HEK293 (cell line): Measurements from ENCODE around the gene PPP1R14B.

Experiments used
- GLI4 ChIP-seq: fragments of 450-650 bp; formaldehyde crosslinking; IDR thresholded peaks from 2 replicates; pipeline ENCODE4 v1.5.1; 2016; ENCODE audit warnings: missing biosample characterization, missing genetic modification characterization
- GLIS1 ChIP-seq: fragments of 450-650 bp; formaldehyde crosslinking; IDR thresholded peaks from 2 replicates; pipeline ENCODE4 v1.5.1; 2016; ENCODE audit warnings: missing biosample characterization, missing genetic modification characterization
- HOXC10 ChIP-seq: sonication (generic); formaldehyde crosslinking; IDR thresholded peaks from 2 replicates; pipeline ENCODE4 v1.8.1; 2023; ENCODE audit warnings: mild to moderate bottlenecking, missing genetic modification reagents
- HOXD13 ChIP-seq: sonication (generic); formaldehyde crosslinking; IDR thresholded peaks from 2 replicates; pipeline ENCODE4 v1.8.0; 2022; ENCODE audit warnings: missing genetic modification reagents, borderline replicate concordance
- KLF8 ChIP-seq: fragments of 450-650 bp; formaldehyde crosslinking; IDR thresholded peaks from 2 replicates; pipeline ENCODE4 v1.5.1; 2016; ENCODE audit warnings: missing biosample characterization, missing genetic modification characterization
- KLF9 ChIP-seq: fragments of 450-650 bp; formaldehyde crosslinking; IDR thresholded peaks from 2 replicates; pipeline ENCODE4 v1.5.1; 2016; ENCODE audit warnings: missing biosample characterization, missing genetic modification characterization, low read depth
- OSR2 ChIP-seq: fragments of 450-650 bp; formaldehyde crosslinking; IDR thresholded peaks from 2 replicates; pipeline ENCODE4 v1.5.1; 2016; ENCODE audit warnings: missing biosample characterization, missing genetic modification characterization
- PRDM10 ChIP-seq: fragments of 450-650 bp; formaldehyde crosslinking; IDR thresholded peaks from 2 replicates; pipeline ENCODE4 v1.5.1; 2016; ENCODE audit warnings: missing biosample characterization, missing genetic modification characterization
- SP3 ChIP-seq: fragments of 450-650 bp; formaldehyde crosslinking; IDR thresholded peaks from 2 replicates; pipeline ENCODE4 v1.5.1; 2016; ENCODE audit warnings: missing biosample characterization, missing genetic modification characterization
- ZBTB17 ChIP-seq: fragments of 450-650 bp; formaldehyde crosslinking; IDR thresholded peaks from 2 replicates; pipeline ENCODE4 v1.5.1; 2016; ENCODE audit warnings: missing biosample characterization, missing genetic modification characterization
- ZBTB8A ChIP-seq: fragments of 450-650 bp; formaldehyde crosslinking; IDR thresholded peaks from 2 replicates; pipeline ENCODE4 v1.5.1; 2016; ENCODE audit warnings: missing biosample characterization, missing genetic modification characterization
- ZFP3 ChIP-seq: fragments of 450-650 bp; formaldehyde crosslinking; IDR thresholded peaks from 2 replicates; pipeline ENCODE4 v1.5.1; 2016; ENCODE audit warnings: low read depth, missing biosample characterization, missing genetic modification characterization
- ZNF2 ChIP-seq: fragments of 450-650 bp; formaldehyde crosslinking; IDR thresholded peaks from 2 replicates; pipeline ENCODE4 v1.5.1; 2016; ENCODE audit warnings: missing biosample characterization, missing genetic modification characterization
- ZNF211 ChIP-seq: fragments of 450-650 bp; formaldehyde crosslinking; IDR thresholded peaks from 2 replicates; pipeline ENCODE4 v1.5.1; 2016; ENCODE audit warnings: low read depth, missing biosample characterization, missing genetic modification characterization
- ZNF266 ChIP-seq: fragments of 450-650 bp; formaldehyde crosslinking; IDR thresholded peaks from 2 replicates; pipeline ENCODE4 v1.5.1; 2016; ENCODE audit warnings: missing biosample characterization, missing genetic modification characterization, low read depth
- ZNF366 ChIP-seq: fragments of 450-650 bp; formaldehyde crosslinking; conservative IDR thresholded peaks from 2 replicates; pipeline ENCODE4 v1.5.1; 2016; ENCODE audit warnings: missing biosample characterization, missing genetic modification characterization
- ZNF416 ChIP-seq: fragments of 450-650 bp; formaldehyde crosslinking; IDR thresholded peaks from 2 replicates; pipeline ENCODE4 v1.5.1; 2016; ENCODE audit warnings: missing biosample characterization, missing genetic modification characterization
- ZNF423 ChIP-seq: fragments of 450-650 bp; formaldehyde crosslinking; IDR thresholded peaks from 2 replicates; pipeline ENCODE4 v1.5.1; 2016; ENCODE audit warnings: missing biosample characterization, missing genetic modification characterization
- ZNF600 ChIP-seq: fragments of 450-650 bp; formaldehyde crosslinking; IDR thresholded peaks from 2 replicates; pipeline ENCODE4 v1.5.1; 2016; ENCODE audit warnings: missing biosample characterization, missing genetic modification characterization
- ZNF660 ChIP-seq: fragments of 450-650 bp; IDR thresholded peaks from 2 replicates; pipeline ENCODE4 v1.5.1; 2018; ENCODE audit warnings: missing biosample characterization, mild to moderate bottlenecking, missing genetic modification characterization
- TF ChIP-seq, protein P1 (sequence below): fragments of 450-650 bp; formaldehyde crosslinking; IDR thresholded peaks from 2 replicates; pipeline ENCODE4 v1.5.1; 2016; ENCODE audit warnings: missing biosample characterization, missing genetic modification characterization
- TF ChIP-seq, protein P2 (sequence below): fragments of 450-650 bp; formaldehyde crosslinking; IDR thresholded peaks from 2 replicates; pipeline ENCODE4 v1.5.1; 2016; ENCODE audit warnings: missing biosample characterization, missing genetic modification characterization
- TF ChIP-seq, protein P3 (sequence below): fragments of 450-650 bp; formaldehyde crosslinking; conservative IDR thresholded peaks from 2 replicates; pipeline ENCODE4 v1.5.1; 2016; ENCODE audit warnings: low read depth, missing biosample characterization, missing genetic modification characterization
- TF ChIP-seq, protein P4 (sequence below): fragments of 450-650 bp; formaldehyde crosslinking; IDR thresholded peaks from 2 replicates; pipeline ENCODE4 v1.5.1; 2017; ENCODE audit warnings: missing biosample characterization, missing genetic modification characterization

The PPP1R14B gene

DNA sequence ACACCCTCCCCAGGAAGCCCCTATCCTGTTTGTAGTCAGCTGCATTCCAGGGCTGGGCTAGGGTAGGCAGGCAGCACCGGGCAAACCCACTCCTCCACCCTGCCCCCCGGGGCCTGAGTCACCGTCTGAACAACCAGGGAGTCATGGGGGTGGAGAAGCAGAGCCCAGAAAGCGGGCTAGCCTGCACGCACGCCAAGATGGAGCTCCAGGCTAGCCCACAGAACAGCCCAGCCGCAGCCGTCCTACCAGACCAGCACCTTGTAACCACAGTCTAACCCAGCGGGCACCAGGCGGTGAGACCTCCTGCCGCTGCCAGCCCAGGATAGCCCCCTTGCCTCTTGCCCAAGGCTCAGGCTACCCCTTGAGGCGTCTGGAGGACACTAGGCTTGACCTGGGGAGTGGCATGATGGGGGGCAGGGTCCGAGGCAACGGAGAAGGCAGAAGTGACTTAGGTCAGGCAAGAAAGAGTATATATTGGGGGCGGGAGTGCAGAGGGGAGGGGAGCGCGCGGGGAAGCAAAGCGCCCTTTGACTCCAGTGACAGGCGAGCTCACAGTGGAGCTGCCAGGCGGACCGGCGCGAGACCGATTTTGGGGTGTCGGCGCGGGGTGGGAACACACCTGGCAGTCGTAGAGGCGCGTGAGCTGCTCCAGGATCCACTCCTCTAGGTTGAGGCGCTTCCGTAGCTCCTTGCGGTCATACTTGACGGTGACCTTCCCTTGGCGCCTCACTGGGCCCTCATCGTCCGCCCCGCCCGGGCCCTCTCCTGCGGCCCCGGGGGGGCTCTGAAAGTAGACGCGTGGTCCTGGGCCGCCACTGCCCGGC, 734 bp downstream of the PPP1R14B start (continued):
- TF ChIP-seq ZNF423 (tag by site-specific recombination): 0 out of 2 replicates have a peak, but pooled peaks have one; percentile 8
- TF ChIP-seq KLF9 (tag by site-specific recombination): peak; percentile 65
- TF ChIP-seq, protein P1, sequence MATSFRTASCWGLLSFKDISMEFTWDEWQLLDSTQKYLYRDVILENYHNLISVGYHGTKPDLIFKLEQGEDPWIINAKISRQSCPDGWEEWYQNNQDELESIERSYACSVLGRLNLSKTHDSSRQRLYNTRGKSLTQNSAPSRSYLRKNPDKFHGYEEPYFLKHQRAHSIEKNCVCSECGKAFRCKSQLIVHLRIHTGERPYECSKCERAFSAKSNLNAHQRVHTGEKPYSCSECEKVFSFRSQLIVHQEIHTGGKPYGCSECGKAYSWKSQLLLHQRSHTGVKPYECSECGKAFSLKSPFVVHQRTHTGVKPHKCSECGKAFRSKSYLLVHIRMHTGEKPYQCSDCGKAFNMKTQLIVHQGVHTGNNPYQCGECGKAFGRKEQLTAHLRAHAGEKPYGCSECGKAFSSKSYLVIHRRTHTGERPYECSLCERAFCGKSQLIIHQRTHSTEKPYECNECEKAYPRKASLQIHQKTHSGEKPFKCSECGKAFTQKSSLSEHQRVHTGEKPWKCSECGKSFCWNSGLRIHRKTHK (tag by site-specific recombination): no peak
- TF ChIP-seq SP3 (tag by site-specific recombination): peak; percentile 33; the same call in 1 of the 2 replicates
- TF ChIP-seq ZNF211 (tag by site-specific recombination): no peak
- no peak for TF ChIP-seq ZNF660 (tag by site-specific recombination)
- no peak for TF ChIP-seq ZNF416
- TF ChIP-seq HOXC10 (CRISPR knock-in tag): no peak
- no peak for TF ChIP-seq ZNF366 (tag by site-specific recombination)
- TF ChIP-seq ZFP3 (tag by site-specific recombination): no peak
- TF ChIP-seq PRDM10 (tag by site-specific recombination): peak; percentile 67
- peak; percentile 90 for TF ChIP-seq GLIS1 (tag by site-specific recombination)
- peak; percentile 54 for TF ChIP-seq ZBTB17 (tag by site-specific recombination)
- TF ChIP-seq, protein P2, sequence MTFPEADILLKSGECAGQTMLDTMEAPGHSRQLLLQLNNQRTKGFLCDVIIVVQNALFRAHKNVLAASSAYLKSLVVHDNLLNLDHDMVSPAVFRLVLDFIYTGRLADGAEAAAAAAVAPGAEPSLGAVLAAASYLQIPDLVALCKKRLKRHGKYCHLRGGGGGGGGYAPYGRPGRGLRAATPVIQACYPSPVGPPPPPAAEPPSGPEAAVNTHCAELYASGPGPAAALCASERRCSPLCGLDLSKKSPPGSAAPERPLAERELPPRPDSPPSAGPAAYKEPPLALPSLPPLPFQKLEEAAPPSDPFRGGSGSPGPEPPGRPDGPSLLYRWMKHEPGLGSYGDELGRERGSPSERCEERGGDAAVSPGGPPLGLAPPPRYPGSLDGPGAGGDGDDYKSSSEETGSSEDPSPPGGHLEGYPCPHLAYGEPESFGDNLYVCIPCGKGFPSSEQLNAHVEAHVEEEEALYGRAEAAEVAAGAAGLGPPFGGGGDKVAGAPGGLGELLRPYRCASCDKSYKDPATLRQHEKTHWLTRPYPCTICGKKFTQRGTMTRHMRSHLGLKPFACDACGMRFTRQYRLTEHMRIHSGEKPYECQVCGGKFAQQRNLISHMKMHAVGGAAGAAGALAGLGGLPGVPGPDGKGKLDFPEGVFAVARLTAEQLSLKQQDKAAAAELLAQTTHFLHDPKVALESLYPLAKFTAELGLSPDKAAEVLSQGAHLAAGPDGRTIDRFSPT (tag by site-specific recombination): peak; percentile 80
- TF ChIP-seq ZNF600 (tag by site-specific recombination): peak; percentile 73; the same call in 1 of the 2 replicates
- no peak for TF ChIP-seq GLI4 (tag by site-specific recombination)
- TF ChIP-seq KLF8 (tag by site-specific recombination): peak; percentile 83
- no peak for TF ChIP-seq ZNF2
- no peak for TF ChIP-seq OSR2 (tag by site-specific recombination)
- TF ChIP-seq ZNF266: no peak
- TF ChIP-seq ZBTB8A: peak; percentile 45
- TF ChIP-seq, protein P3, sequence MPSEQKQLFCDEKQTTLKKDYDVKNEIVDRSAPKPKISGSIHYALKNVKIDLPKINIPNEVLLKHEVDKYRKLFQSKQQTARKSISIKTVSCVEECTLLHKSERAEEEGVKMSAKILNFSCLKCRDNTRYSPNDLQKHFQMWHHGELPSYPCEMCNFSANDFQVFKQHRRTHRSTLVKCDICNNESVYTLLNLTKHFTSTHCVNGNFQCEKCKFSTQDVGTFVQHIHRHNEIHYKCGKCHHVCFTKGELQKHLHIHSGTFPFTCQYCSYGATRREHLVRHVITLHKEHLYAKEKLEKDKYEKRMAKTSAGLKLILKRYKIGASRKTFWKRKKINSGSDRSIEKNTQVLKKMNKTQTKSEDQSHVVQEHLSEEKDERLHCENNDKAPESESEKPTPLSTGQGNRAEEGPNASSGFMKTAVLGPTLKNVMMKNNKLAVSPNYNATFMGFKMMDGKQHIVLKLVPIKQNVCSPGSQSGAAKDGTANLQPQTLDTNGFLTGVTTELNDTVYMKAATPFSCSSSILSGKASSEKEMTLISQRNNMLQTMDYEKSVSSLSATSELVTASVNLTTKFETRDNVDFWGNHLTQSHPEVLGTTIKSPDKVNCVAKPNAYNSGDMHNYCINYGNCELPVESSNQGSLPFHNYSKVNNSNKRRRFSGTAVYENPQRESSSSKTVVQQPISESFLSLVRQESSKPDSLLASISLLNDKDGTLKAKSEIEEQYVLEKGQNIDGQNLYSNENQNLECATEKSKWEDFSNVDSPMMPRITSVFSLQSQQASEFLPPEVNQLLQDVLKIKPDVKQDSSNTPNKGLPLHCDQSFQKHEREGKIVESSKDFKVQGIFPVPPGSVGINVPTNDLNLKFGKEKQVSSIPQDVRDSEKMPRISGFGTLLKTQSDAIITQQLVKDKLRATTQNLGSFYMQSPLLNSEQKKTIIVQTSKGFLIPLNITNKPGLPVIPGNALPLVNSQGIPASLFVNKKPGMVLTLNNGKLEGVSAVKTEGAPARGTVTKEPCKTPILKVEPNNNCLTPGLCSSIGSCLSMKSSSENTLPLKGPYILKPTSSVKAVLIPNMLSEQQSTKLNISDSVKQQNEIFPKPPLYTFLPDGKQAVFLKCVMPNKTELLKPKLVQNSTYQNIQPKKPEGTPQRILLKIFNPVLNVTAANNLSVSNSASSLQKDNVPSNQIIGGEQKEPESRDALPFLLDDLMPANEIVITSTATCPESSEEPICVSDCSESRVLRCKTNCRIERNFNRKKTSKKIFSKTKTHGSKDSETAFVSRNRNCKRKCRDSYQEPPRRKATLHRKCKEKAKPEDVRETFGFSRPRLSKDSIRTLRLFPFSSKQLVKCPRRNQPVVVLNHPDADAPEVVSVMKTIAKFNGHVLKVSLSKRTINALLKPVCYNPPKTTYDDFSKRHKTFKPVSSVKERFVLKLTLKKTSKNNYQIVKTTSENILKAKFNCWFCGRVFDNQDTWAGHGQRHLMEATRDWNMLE (tag by site-specific recombination): no peak
- TF ChIP-seq, protein P4, sequence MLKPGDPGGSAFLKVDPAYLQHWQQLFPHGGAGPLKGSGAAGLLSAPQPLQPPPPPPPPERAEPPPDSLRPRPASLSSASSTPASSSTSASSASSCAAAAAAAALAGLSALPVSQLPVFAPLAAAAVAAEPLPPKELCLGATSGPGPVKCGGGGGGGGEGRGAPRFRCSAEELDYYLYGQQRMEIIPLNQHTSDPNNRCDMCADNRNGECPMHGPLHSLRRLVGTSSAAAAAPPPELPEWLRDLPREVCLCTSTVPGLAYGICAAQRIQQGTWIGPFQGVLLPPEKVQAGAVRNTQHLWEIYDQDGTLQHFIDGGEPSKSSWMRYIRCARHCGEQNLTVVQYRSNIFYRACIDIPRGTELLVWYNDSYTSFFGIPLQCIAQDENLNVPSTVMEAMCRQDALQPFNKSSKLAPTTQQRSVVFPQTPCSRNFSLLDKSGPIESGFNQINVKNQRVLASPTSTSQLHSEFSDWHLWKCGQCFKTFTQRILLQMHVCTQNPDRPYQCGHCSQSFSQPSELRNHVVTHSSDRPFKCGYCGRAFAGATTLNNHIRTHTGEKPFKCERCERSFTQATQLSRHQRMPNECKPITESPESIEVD (tag by site-specific recombination): no peak
- TF ChIP-seq HOXD13 (CRISPR knock-in tag): no peak
